Stimulated activated CD4-positive, alpha-beta T cell treated with anti-CD3 and anti-CD28 coated beads, Interleukin-1b, Interleukin-23, amount 100 ng/mL, for 24 hours (primary cell): ENCODE results near the gene CREB3L1.

ENCODE experiments used
- DNase-seq, 4 experiments: peaks; one replicate each; pipeline ENCODE4 v3.0.0-alpha.2; 2020; ENCODE audit warnings: low read depth in 4 of 4, low spot score in 1 of 4

Gene CREB3L1

GRCh38 chr11:46321757-46322156, 44.3 kb downstream of the CREB3L1 start:
- no peak for DNase-seq

GRCh38 chr11:46322759-46323158, 45.3 kb downstream of the CREB3L1 start:
- no peak for DNase-seq

DNA sequence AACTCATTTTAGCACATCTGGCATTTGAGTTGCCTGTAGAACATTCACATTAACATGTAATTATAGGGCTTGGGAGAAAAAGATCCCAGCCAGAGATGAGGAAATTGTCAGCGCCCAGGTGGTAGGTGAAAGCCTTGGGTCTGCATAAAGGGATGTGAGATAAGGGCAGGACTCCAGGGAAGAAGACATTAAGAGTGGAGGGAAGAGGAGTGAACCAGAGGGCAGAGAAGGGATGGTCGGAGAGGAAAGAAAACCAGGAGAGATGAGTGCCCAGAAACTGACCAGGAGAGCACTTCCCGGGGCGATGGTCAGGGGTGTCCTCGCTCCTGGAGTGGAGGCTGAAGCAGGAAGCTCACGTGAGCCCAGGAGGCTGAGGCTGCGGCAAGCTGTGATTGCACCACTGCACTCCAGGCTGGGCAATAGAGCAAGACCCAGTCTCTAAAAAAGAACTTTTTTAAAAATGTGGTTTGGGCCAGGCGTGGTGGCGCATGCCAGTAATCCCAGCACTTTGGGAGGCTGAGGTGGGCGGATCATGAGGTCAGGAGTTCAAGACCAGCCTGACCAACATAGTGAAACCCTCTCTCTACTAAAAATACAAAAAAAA, 49.5 kb downstream of the CREB3L1 start:
- no peak for DNase-seq

DNA sequence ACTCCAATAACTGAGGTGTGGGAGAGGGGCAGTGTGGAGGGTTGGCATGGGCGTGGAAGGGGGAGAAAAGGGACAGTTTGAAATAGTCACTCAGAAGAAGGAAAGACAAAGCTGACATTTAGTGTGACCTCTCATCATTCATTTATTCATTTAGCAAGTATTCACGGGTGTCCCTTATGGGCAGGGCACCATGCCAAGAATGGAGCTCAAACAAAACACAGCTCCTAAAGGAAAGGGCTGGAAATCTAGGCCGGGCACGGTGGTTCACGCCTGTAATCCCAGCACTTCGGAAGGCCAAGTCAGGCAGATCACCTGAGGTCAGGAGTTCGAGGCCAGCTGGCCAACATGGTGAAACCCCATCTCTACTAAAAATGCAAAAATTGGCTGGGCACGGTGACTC, 50.4 kb downstream of the CREB3L1 start:
- DNase-seq: no peak

- DNase-seq: no peak
These were observed 52.7 kb downstream of the CREB3L1 start for GRCh38 chr11:46330154-46330553.

- DNase-seq: no peak
These were observed 53.3 kb downstream of the CREB3L1 start for GRCh38 chr11:46330563-46331281.

DNA sequence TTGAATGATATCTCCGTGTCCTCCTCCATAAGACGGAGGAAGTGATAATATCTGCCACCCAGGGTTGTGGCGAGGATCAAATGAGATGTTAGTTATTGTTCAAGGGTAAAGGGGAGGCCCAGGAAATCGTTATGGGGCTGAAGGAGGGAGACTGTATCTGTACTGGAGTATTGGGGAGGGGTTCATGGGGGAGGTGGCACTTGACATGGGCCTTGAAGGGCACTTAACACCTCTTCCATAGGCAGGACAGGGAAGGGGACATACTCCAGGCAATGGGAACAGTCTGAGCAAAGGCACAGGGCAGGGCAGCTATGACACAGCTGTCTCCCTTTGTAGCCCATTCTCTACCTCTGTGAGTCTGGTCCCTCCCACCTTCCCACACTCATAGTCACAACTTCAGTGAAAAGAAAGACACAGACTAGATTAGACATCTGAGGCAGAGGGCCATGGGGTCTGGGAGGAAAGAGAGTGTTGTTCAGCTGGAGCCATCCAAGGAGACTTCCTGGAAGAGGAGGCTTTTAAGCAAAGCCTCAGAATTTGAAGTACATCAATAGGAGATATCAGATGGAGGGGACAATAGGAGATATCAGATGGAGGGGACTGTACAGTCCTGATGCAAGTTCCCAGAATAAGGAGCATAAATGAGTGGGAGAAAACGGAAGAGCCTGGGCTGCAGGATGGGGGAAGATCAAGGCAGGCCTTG, 54.0 kb downstream of the CREB3L1 start:
- no peak for DNase-seq

- DNase-seq: no peak
These were observed 54.7 kb downstream of the CREB3L1 start for GRCh38 chr11:46332093-46332567.

- peak in 1 of 4 experiments; percentile 40 for DNase-seq
These were observed 55.3 kb downstream of the CREB3L1 start for GRCh38 chr11:46332568-46333393.

DNA sequence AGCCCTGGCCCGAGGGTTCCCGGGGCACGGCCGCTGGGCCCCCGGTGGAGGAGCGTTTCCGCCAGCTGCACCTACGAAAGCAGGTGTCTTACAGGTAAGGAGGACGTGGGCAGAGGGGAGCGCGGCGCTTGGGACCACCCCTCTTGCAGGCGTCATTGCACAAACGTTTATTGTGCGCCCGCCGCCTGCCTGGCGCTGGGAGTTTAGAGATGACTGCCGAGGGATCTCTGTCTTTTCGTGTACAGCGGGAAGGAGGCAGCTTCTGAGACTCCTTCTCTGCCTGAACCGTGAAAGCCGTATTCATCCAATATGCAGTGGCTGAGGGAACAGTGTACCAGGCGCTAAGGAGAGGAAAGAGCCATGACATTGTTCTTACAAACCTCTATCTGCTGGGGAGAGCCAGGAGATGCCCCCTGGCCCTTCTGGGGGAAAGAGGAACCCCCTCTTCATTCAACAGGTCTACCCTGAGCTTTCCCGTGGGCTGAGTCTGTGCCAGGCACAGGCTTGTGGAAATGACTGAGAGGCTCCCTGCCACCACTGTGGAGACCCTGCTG, 56.0 kb downstream of the CREB3L1 start:
- no peak for DNase-seq

GRCh38 chr11:46334211-46334610, 56.7 kb downstream of the CREB3L1 start:
- no peak for DNase-seq

- no peak for DNase-seq
These were observed 57.8 kb downstream of the CREB3L1 start for GRCh38 chr11:46335271-46335670.

DNA sequence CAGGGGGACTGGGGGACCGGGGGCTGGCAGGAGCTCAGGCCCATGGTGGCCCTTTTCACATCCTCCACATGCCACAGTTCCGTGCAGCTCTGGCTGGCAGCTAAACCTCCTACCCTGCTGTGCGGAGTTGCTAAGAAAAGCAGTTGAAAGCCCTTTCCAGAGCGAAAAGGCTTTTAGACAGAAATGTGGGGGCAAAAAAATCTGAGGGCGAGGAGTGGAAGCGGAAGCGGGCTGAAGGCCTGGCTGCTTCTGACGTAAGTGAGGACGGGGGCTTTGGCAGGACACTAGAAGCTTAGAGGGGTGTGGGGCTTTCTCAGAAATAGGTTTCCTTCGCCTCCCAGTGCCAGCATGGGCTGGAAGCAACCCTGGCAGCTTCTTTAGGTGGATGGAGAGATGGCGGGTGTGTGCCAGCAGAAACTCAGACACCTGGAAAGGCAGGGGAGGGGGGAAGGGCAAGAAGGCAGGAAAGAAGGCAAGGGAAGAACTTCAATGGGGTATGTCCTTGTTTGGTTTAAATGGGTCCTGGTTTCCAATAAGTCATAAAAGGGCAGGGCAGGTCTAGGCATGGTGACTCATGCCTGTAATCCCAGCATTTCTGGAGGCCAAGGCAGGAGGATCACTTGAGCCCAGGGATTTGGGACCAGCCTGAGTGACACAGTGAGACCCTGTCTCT, 58.6 kb downstream of the CREB3L1 start:
- no peak for DNase-seq

DNA sequence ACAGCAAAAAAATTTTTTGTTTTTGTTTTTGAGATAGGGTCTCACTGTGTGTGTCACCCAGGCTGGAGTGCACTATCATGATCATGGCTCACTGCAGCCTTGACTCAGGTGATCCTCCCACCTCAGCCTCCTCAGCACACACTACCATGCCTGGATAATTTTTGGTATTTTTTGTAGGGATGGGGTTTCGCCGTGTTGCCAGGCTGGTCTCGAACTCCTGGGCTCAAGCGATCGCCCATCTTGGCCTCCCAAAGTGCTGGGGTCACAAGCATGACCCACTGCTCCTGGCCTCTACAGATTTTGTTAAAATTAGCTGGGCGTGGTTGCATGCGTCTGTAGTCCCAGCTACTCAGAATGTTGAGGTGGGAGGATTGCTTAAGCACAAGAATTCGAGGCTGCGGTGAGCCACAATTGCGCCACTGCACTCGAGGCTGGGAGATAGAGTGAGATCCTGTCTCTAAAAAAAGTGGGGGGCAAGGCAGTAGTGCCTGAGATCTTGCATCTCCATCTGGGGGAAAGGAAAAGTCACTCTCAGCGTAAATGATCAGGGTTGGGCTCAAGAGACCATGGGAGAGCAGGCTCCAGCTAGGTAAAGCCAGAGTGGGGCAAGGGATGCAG, 59.2 kb downstream of the CREB3L1 start:
- no peak for DNase-seq

DNA sequence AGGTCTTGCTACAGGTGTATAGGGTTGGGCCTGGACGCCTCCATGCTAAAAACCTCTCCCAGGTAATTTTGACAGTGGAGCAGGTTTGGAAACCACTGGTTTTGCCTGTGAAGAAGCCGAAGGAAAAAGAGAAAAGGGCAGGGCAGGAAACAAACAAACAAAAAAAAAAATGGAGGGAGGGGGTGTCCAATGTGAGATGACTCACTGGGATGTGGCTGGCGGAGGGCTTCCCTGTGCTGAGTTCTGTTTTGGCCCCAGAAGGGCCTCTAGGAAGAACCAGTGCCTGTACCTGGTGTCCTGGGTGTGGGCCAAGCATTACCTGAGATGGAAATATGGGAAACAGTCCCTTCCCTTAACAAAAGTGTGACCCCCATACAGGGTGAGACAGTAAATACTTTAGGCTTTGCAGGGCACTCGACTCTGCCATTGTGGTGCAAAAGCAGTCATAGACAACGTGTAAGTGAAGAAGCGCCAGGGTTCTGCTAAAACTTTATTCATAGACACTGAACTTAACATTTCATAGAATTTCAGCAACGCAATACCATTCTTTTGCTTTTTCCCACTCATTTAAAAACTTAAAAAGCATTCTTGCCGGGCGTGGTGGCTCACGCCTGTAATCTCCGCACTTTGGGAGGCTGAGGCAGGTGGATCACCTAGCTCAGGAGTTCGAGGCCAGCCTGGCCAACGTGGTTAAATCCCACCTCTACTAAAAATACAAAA, 60.3 kb downstream of the CREB3L1 start:
- DNase-seq: no peak

- DNase-seq: no peak
These were observed 61.1 kb downstream of the CREB3L1 start for GRCh38 chr11:46338636-46338987.

- DNase-seq: no peak
These were observed 61.7 kb downstream of the CREB3L1 start for GRCh38 chr11:46338988-46339666.

GRCh38 chr11:46339816-46340215, 62.4 kb downstream of the CREB3L1 start:
- DNase-seq: no peak

DNA sequence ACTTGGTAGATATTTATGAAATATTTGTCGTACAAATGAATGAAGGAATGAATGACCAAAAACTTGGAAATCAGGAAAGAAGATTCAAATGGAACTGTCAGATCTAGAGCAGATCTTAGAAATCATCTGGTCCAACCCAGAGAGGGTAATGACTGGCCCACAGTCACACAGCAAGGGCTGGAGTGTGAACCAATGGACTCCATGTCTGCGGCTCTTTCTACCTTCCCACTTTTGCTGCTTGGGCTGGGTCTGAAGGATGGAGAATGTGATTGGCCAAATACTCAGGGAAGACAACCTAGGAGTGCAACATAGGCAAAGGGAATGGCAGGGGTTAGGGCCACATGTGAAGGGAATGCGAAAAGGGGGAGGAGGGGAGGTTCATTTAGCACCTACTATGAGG, 64.0 kb downstream of the CREB3L1 start:
- DNase-seq: no peak
